Measurements from ENCODE around the gene THTPA.
A peak's percentile ranks its signal among the peaks of the same experiment; 100 is the strongest.

The THTPA gene

DNA sequence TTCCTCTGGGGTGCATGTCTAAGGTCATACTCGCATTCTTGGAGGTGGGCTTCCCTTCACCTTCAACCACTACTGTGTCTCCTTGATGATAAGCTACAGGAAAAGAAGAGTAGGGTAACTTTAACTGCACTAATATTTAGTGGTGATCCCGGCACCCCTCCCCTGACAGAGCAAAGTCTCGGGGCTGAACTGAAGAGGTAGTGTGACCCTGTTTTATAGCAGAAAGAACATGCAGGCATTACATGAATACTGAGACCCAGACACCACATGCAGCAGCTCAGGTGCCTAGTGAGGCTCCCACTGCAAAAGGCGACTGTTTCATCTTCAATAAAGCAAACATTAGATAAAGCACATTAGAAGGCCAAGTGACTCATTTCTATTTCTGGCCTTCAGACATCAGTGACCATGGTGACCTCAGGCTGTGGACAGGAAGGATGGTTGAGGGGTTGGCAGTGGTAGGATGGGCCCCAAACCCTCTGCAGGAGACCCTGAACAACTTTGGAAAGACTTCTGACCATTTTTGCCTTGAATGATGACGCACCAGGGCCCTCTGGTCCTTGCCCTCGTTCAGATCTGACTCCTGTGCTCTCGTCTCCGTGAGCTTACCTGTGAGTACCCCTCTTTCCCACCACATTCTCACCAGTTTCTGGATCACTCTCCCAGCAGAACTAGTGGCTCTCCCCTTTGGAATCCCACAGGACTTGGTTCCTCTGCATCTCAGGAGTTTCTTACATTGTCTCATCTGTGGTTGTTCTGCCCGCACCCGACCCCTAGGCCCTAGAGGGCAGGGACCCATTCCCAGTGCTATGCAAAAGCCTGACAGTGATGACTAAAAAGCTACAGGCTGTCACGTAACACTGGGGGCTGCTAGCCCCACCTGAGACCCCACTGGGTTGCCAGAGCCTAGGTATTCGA lies 46.4 kb downstream of the THTPA start:
- WGBS, 2 donors (ENCODE audit: extremely low coverage in 2 of 2, insufficient read length in 2 of 2, insufficient replicate concordance in 1 of 2) = no CpG with 5 or more reads among the region's 12 CpGs
- DNase-seq (ENCODE audit: low spot score) = no peak
- H2BK5ac ChIP-seq (ENCODE audit: low read length) = no peak overlapping the region

GRCh38 chr14:23603103-23603502 lies 47.0 kb downstream of the THTPA start:
- H4K91ac ChIP-seq (ENCODE audit: low read depth, low read length, poor library complexity) = no peak overlapping the region
- no peak overlapping the region for H3K4me2 ChIP-seq (ENCODE audit: insufficient read depth, low read length, poor library complexity, severe bottlenecking)
- H2BK12ac ChIP-seq (ENCODE audit: low read length) = no peak overlapping the region
- H3K79me1 ChIP-seq (ENCODE audit: low read depth, low read length) = no peaks in the 10 kb centered on the region
- H3K18ac ChIP-seq (ENCODE audit: low read length) = no peak overlapping the region
- H3K9ac ChIP-seq (ENCODE audit: low read depth, low read length, poor library complexity) = no peak overlapping the region
- peaks cover 0 to 10% (median 0%) of the 10 kb centered on the region in 3 experiments for H3K27me3 ChIP-seq (ENCODE audit: control insufficient read depth in 3 of 3, insufficient read depth in 3 of 3, low read depth in 1 of 3, low read length in 3 of 3)
- no peak overlapping the region for H2BK15ac ChIP-seq (ENCODE audit: low read length)
- H2BK5ac ChIP-seq (ENCODE audit: low read length) = no peak overlapping the region
- no peak for DNase-seq (ENCODE audit: low spot score)
- H4K8ac ChIP-seq (ENCODE audit: low read depth, low read length) = no peak overlapping the region
- H3K4ac ChIP-seq (ENCODE audit: low read length) = no peak overlapping the region
- no peak overlapping the region for H3K23ac ChIP-seq (ENCODE audit: low read depth, low read length, poor library complexity)
- H3K4me1 ChIP-seq (ENCODE audit: control insufficient read depth in 2 of 2, insufficient read depth in 1 of 2, low read depth in 1 of 2, low read length in 2 of 2) = no peaks in the 10 kb centered on the region
- no peak overlapping the region for H2BK120ac ChIP-seq (ENCODE audit: low read depth, low read length)
- no peaks in the 10 kb centered on the region for H3K36me3 ChIP-seq (replicated peaks in 1 of 2; ENCODE audit: control insufficient read depth in 2 of 2, insufficient read depth in 2 of 2, low read length in 2 of 2)
- no peak overlapping the region for H3K4me3 ChIP-seq (ENCODE audit: low read length in 2 of 2)
- H3K27ac ChIP-seq (replicated peaks; ENCODE audit: low read length) = no peak overlapping the region
- no peak overlapping the region for H2AFZ ChIP-seq (ENCODE audit: low read length)
- no peak overlapping the region for H2AK5ac ChIP-seq (ENCODE audit: low read depth, low read length)
- no CpG with 5 or more reads among the region's 2 CpGs for WGBS, 2 donors (ENCODE audit: extremely low coverage in 2 of 2, insufficient read length in 2 of 2, insufficient replicate concordance in 1 of 2)
- no peak overlapping the region for H3K14ac ChIP-seq (ENCODE audit: low read length)
- no peaks in the 10 kb centered on the region for H3K9me3 ChIP-seq (replicated peaks in 1 of 2; ENCODE audit: control insufficient read depth in 2 of 2, insufficient read depth in 1 of 2, low read depth in 1 of 2, low read length in 2 of 2)

More for the DNA sequence above, 46.4 kb downstream of the THTPA start:
- Histone ChIP-seq H3K27me3 (ENCODE audit: control insufficient read depth in 3 of 3, insufficient read depth in 3 of 3, low read depth in 1 of 3, low read length in 3 of 3) (peaks cover 0 to 10% (median 0%) of the 10 kb centered on the region in 3 experiments), H3K4ac (ENCODE audit: low read length) (no peak overlapping the region), H2BK120ac (ENCODE audit: low read depth, low read length) (no peak overlapping the region), H3K4me3 (ENCODE audit: low read length in 2 of 2) (peak overlapping the region in 1 of 2 donors; percentile 66), H2AFZ (ENCODE audit: low read length) (no peak overlapping the region), H2AK5ac (ENCODE audit: low read depth, low read length) (no peak overlapping the region), H3K4me1 (ENCODE audit: control insufficient read depth in 2 of 2, insufficient read depth in 1 of 2, low read depth in 1 of 2, low read length in 2 of 2) (no peaks in the 10 kb centered on the region), H3K27ac (replicated peaks; ENCODE audit: low read length) (no peak overlapping the region), H2BK15ac (ENCODE audit: low read length) (no peak overlapping the region), H4K91ac (ENCODE audit: low read depth, low read length, poor library complexity) (no peak overlapping the region), H3K4me2 (ENCODE audit: insufficient read depth, low read length, poor library complexity, severe bottlenecking) (no peak overlapping the region), H3K9ac (ENCODE audit: low read depth, low read length, poor library complexity) (no peak overlapping the region), H3K23ac (ENCODE audit: low read depth, low read length, poor library complexity) (no peak overlapping the region), H3K36me3 (replicated peaks in 1 of 2; ENCODE audit: control insufficient read depth in 2 of 2, insufficient read depth in 2 of 2, low read length in 2 of 2) (no peaks in the 10 kb centered on the region), H2BK12ac (ENCODE audit: low read length) (no peak overlapping the region), H3K9me3 (replicated peaks in 1 of 2; ENCODE audit: control insufficient read depth in 2 of 2, insufficient read depth in 1 of 2, low read depth in 1 of 2, low read length in 2 of 2) (no peaks in the 10 kb centered on the region), H3K14ac (ENCODE audit: low read length) (no peak overlapping the region), H3K18ac (ENCODE audit: low read length) (no peak overlapping the region), H3K79me1 (ENCODE audit: low read depth, low read length) (no peaks in the 10 kb centered on the region), H4K8ac (ENCODE audit: low read depth, low read length) (no peak overlapping the region)

DNA sequence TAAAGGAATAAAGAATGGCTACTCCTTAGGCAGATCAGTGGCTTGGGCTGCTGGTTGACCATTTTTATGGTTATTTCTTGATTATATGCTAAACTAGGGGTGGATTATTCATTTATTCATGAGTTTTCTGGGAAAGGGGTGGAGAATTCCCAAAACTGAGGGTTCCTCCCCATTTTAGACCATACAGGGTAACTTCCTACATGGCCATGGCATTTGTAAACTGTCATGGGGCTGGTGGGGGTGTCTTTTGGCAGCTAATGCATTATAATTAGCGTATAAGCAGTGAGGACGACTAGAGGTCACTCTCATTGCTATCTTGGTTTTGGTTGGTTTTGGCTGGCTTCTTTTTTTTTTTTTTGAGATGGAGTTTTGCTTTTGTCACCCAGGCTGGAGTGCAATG lies 48.1 kb downstream of the THTPA start:
- Histone ChIP-seq H3K9me3 (replicated peaks in 1 of 2; ENCODE audit: control insufficient read depth in 2 of 2, insufficient read depth in 1 of 2, low read depth in 1 of 2, low read length in 2 of 2) (no peaks in the 10 kb centered on the region), H3K4ac (ENCODE audit: low read length) (no peak overlapping the region), H3K23ac (ENCODE audit: low read depth, low read length, poor library complexity) (no peak overlapping the region), H2BK12ac (ENCODE audit: low read length) (no peak overlapping the region), H2AFZ (ENCODE audit: low read length) (no peak overlapping the region), H2AK5ac (ENCODE audit: low read depth, low read length) (no peak overlapping the region), H2BK120ac (ENCODE audit: low read depth, low read length) (no peak overlapping the region), H3K18ac (ENCODE audit: low read length) (no peak overlapping the region), H3K4me2 (ENCODE audit: insufficient read depth, low read length, poor library complexity, severe bottlenecking) (no peak overlapping the region), H4K8ac (ENCODE audit: low read depth, low read length) (no peak overlapping the region), H3K14ac (ENCODE audit: low read length) (no peak overlapping the region), H3K27me3 (ENCODE audit: control insufficient read depth in 3 of 3, insufficient read depth in 3 of 3, low read depth in 1 of 3, low read length in 3 of 3) (peaks cover 0 to 10% (median 0%) of the 10 kb centered on the region in 3 experiments), H3K79me1 (ENCODE audit: low read depth, low read length) (no peaks in the 10 kb centered on the region), H3K4me3 (ENCODE audit: low read length in 2 of 2) (no peak overlapping the region), H3K36me3 (replicated peaks in 1 of 2; ENCODE audit: control insufficient read depth in 2 of 2, insufficient read depth in 2 of 2, low read length in 2 of 2) (no peaks in the 10 kb centered on the region), H2BK15ac (ENCODE audit: low read length) (no peak overlapping the region), H4K91ac (ENCODE audit: low read depth, low read length, poor library complexity) (no peak overlapping the region), H3K9ac (ENCODE audit: low read depth, low read length, poor library complexity) (no peak overlapping the region), H2BK5ac (ENCODE audit: low read length) (no peak overlapping the region), H3K4me1 (ENCODE audit: control insufficient read depth in 2 of 2, insufficient read depth in 1 of 2, low read depth in 1 of 2, low read length in 2 of 2) (no peaks in the 10 kb centered on the region), H3K27ac (replicated peaks; ENCODE audit: low read length) (no peak overlapping the region)
- no CpG with 5 or more reads among the region's 2 CpGs for WGBS, 2 donors (ENCODE audit: extremely low coverage in 2 of 2, insufficient read length in 2 of 2, insufficient replicate concordance in 1 of 2)
- no peak for DNase-seq (ENCODE audit: low spot score)

- no peak overlapping the region for H4K8ac ChIP-seq (ENCODE audit: low read depth, low read length)
- no peaks in the 10 kb centered on the region for H3K36me3 ChIP-seq (replicated peaks in 1 of 2; ENCODE audit: control insufficient read depth in 2 of 2, insufficient read depth in 2 of 2, low read length in 2 of 2)
Observed at GRCh38 chr14:23604675-23605170, 48.7 kb downstream of the THTPA start.

More at GRCh38 chr14:23604675-23605170, 48.7 kb downstream of the THTPA start:
- no peak overlapping the region for H4K91ac ChIP-seq (ENCODE audit: low read depth, low read length, poor library complexity)
- no peak overlapping the region for H3K23ac ChIP-seq (ENCODE audit: low read depth, low read length, poor library complexity)
- no CpG with 5 or more reads among the region's 3 CpGs for WGBS, 2 donors (ENCODE audit: extremely low coverage in 2 of 2, insufficient read length in 2 of 2, insufficient replicate concordance in 1 of 2)
- no peak overlapping the region for H3K27ac ChIP-seq (replicated peaks; ENCODE audit: low read length)
- H3K18ac ChIP-seq (ENCODE audit: low read length) = no peak overlapping the region
- H3K9me3 ChIP-seq (replicated peaks in 1 of 2; ENCODE audit: control insufficient read depth in 2 of 2, insufficient read depth in 1 of 2, low read depth in 1 of 2, low read length in 2 of 2) = no peaks in the 10 kb centered on the region
- H3K4me2 ChIP-seq (ENCODE audit: insufficient read depth, low read length, poor library complexity, severe bottlenecking) = no peak overlapping the region
- no peak overlapping the region for H3K4me3 ChIP-seq (ENCODE audit: low read length in 2 of 2)
- H2BK5ac ChIP-seq (ENCODE audit: low read length) = no peak overlapping the region
- no peak overlapping the region for H2AK5ac ChIP-seq (ENCODE audit: low read depth, low read length)
- H3K4me1 ChIP-seq (ENCODE audit: control insufficient read depth in 2 of 2, insufficient read depth in 1 of 2, low read depth in 1 of 2, low read length in 2 of 2) = no peaks in the 10 kb centered on the region
- no peaks in the 10 kb centered on the region for H3K79me1 ChIP-seq (ENCODE audit: low read depth, low read length)
- no peak overlapping the region for H2BK120ac ChIP-seq (ENCODE audit: low read depth, low read length)
- no peak overlapping the region for H2BK12ac ChIP-seq (ENCODE audit: low read length)
- no peak overlapping the region for H3K9ac ChIP-seq (ENCODE audit: low read depth, low read length, poor library complexity)
- no peak overlapping the region for H2AFZ ChIP-seq (ENCODE audit: low read length)
- H2BK15ac ChIP-seq (ENCODE audit: low read length) = no peak overlapping the region
- peaks cover 0 to 10% (median 0%) of the 10 kb centered on the region in 3 experiments for H3K27me3 ChIP-seq (ENCODE audit: control insufficient read depth in 3 of 3, insufficient read depth in 3 of 3, low read depth in 1 of 3, low read length in 3 of 3)
- H3K14ac ChIP-seq (ENCODE audit: low read length) = no peak overlapping the region
- H3K4ac ChIP-seq (ENCODE audit: low read length) = no peak overlapping the region
- DNase-seq (ENCODE audit: low spot score) = no peak
